Thymus (tissue), 11 donors: ENCODE measurements around the gene CCR5. TPM values are rescaled to one million over a fixed set of nuclear protein-coding genes. Genes with fewer than 3 reads are reported as not detected.

Experiments
- DNase-seq, 9 donors: peaks; one replicate each; pipeline ENCODE4 v3.0.0-alpha.2; 2013; ENCODE audit warnings: low spot score in 9 of 9, low read depth in 6 of 9, missing footprints in 1 of 9
- H3K27ac ChIP-seq, 2 donors: one replicate each; pipeline ENCODE4 v1.5.1; 2013; ENCODE audit warnings: control low read depth in 1 of 2, low read depth in 1 of 2, low read length in 1 of 2, mild to moderate bottlenecking in 1 of 2, moderate library complexity in 1 of 2
- H3K27me3 ChIP-seq, 2 donors: one replicate each; pipeline ENCODE4 v1.5.1; 2013; ENCODE audit warnings: low read length in 1 of 2; ENCODE audit not compliant: control insufficient read depth in 2 of 2, insufficient read depth in 1 of 2
- H3K36me3 ChIP-seq, 2 donors: one replicate each; pipeline ENCODE4 v1.5.1; 2013; ENCODE audit warnings: low read length in 1 of 2, mild to moderate bottlenecking in 1 of 2, moderate library complexity in 1 of 2; ENCODE audit not compliant: control insufficient read depth in 2 of 2, insufficient read depth in 2 of 2
- H3K4me1 ChIP-seq, 2 donors: one replicate each; pipeline ENCODE4 v1.5.1; 2013; ENCODE audit warnings: low read length in 2 of 2; ENCODE audit not compliant: control insufficient read depth in 2 of 2, insufficient read depth in 2 of 2
- H3K4me3 ChIP-seq, 2 donors: one replicate each; pipeline ENCODE4 v1.5.1; 2013; ENCODE audit warnings: low read length in 2 of 2, control low read depth in 1 of 2, mild to moderate bottlenecking in 1 of 2
- H3K9me3 ChIP-seq, 2 donors: one replicate each; pipeline ENCODE4 v1.5.1; 2013; ENCODE audit warnings: low read length in 1 of 2, mild to moderate bottlenecking in 1 of 2; ENCODE audit not compliant: control insufficient read depth in 2 of 2, insufficient read depth in 1 of 2
- WGBS: extraction: QIAGEN DNeasy Blood & Tissue Kit; methylation state at CpG from one replicate; pipeline ENCODE4 v1.1.7; 2013; 5-methylcytosine and 5-hydroxymethylcytosine counted together
- polyA plus RNA-seq: library from polyadenylated mRNA; stranded (reverse); fragments of 200-250 nt; gene quantifications from one replicate; pipeline ENCODE4 v1.2.3, GENCODE V29; 2013
- total RNA-seq: library from RNA; stranded (reverse); fragments of 120-200 nt; gene quantifications from one replicate; pipeline ENCODE4 v1.2.4, GENCODE V29; 2013
- donor health status: healthy.

The CCR5 gene
- total and polyA plus RNA-seq, 2 donors = 1.2 to 5.2 TPM

- no peak overlapping the region for H3K4me3 ChIP-seq
- H3K9me3 ChIP-seq = no peaks in the 10 kb centered on the region
- no peak overlapping the region for H3K27ac ChIP-seq
- WGBS = 96% methylated on average over 4 of the region's 4 CpGs
- H3K36me3 ChIP-seq = no peaks in the 10 kb centered on the region
- no peaks in the 10 kb centered on the region for H3K27me3 ChIP-seq
- H3K4me1 ChIP-seq = peaks cover 12 to 32% of the 10 kb centered on the region in 2 donors
- no peak for DNase-seq
Measured at GRCh38 chr3:46414739-46415138, 44.0 kb downstream of the CCR5 start.

DNA sequence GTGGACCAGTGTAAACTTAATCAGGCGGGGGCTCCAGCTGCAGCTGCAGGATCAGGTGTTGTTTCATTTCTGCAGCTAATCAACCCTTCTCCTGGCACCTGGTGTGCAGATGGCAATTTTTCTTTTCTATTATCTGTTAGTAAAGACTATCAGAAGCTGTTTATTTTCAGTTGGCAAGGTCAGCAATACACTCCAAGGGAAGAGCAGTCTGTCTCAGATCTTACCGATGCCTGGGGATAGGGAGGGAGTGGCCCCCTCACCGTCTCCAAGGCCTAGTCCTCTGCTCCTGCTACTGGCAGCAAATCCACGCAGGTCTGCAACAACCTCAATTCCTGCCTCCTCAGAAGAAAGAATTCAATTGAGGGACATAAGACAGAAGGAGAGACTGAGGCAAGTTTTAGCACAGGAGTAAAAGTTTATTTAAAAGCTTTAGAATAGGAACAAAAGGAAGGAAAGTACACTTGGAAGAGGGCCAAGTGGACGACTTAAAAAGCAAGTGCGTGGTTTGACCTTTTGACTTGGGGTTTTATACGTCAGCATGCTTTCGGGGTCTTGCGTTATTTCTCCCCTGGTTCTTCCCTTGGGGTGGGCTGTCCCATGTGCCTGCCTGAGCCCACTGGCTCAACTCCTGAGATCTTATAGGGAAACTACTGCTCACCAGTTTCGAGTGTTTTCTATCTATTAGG, 45.5 kb downstream of the CCR5 start:
- no peak overlapping the region for H3K27ac ChIP-seq
- H3K9me3 ChIP-seq = no peaks in the 10 kb centered on the region
- peak in 1 of 9 donors; percentile 48 for DNase-seq
- no peaks in the 10 kb centered on the region for H3K36me3 ChIP-seq
- WGBS = 61% methylated on average over 10 of the region's 10 CpGs
- H3K4me1 ChIP-seq = peaks cover 7 to 26% of the 10 kb centered on the region in 2 donors
- H3K27me3 ChIP-seq = no peaks in the 10 kb centered on the region
- no peak overlapping the region for H3K4me3 ChIP-seq

GRCh38 chr3:46416811-46417510, 46.2 kb downstream of the CCR5 start:
- DNase-seq = no peak
- Histone ChIP-seq H3K9me3 (no peaks in the 10 kb centered on the region), H3K4me3 (no peak overlapping the region), H3K27ac (no peak overlapping the region), H3K27me3 (no peaks in the 10 kb centered on the region), H3K36me3 (no peaks in the 10 kb centered on the region), H3K4me1 (peaks cover 7 to 26% of the 10 kb centered on the region in 2 donors)
- WGBS = 89% methylated on average over 7 of the region's 7 CpGs

GRCh38 chr3:46417841-46418611, 47.3 kb downstream of the CCR5 start:
- Histone ChIP-seq H3K36me3 (no peaks in the 10 kb centered on the region), H3K27ac (no peak overlapping the region), H3K9me3 (no peaks in the 10 kb centered on the region), H3K27me3 (no peaks in the 10 kb centered on the region), H3K4me3 (no peak overlapping the region), H3K4me1 (peaks cover 3 to 22% of the 10 kb centered on the region in 2 donors)
- 88% methylated on average over 9 of the region's 9 CpGs for WGBS
- no peak for DNase-seq

DNA sequence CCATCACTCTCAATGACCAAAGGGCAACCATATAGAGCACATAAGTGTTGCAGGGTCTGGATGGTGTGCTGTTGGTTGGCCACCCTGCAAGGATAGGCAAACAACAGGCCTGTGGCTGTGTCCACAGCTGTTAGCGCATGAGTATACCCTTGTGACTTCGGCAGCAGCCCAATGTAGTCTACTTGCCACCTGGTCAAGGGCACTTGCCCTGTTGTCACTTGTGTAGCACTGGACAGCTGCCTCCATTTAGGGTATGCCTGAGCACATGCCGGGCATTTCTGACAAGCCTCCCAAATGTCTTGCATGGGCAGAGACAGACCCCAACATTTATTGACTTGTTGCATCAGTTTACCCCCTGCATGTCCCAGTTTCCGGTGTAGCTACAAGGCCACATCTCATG, 49.1 kb downstream of the CCR5 start:
- Histone ChIP-seq H3K9me3 (no peaks in the 10 kb centered on the region), H3K27ac (no peak overlapping the region), H3K36me3 (no peaks in the 10 kb centered on the region), H3K4me3 (no peak overlapping the region), H3K4me1 (peaks cover 3 to 13% of the 10 kb centered on the region in 2 donors), H3K27me3 (no peaks in the 10 kb centered on the region)
- WGBS = over 99% methylated on average over 4 of the region's 4 CpGs
- DNase-seq = no peak

- DNase-seq = no peak
- Histone ChIP-seq H3K9me3 (no peaks in the 10 kb centered on the region), H3K36me3 (no peaks in the 10 kb centered on the region), H3K27ac (no peak overlapping the region), H3K4me1 (peaks cover 3 to 10% of the 10 kb centered on the region in 2 donors), H3K4me3 (no peak overlapping the region), H3K27me3 (no peaks in the 10 kb centered on the region)
- 97% methylated on average over 2 of the region's 2 CpGs for WGBS
Measured at GRCh38 chr3:46420931-46421330, 50.2 kb downstream of the CCR5 start.

DNA sequence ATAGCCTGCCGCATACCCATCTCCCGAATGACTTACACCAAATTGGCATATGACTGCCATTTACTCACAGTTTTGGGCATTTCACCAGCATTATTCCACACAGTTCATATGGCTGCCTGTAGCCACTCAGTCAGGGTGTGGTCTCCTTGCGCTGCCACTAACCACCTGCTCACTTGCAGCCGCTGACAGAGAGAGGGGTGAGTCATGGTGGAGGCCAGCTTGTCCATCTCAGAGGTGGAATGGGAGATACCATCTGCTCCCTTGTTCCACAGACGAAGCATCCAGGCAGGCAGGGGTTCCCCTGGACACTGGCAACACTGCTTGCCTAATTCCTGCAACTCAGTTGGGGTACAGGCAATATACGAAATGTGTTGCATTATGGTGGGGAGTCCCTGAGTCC, 51.9 kb downstream of the CCR5 start:
- Histone ChIP-seq H3K4me3 (no peak overlapping the region), H3K27ac (no peak overlapping the region), H3K9me3 (no peaks in the 10 kb centered on the region), H3K27me3 (no peaks in the 10 kb centered on the region), H3K36me3 (no peaks in the 10 kb centered on the region), H3K4me1 (peaks cover 0 to 7% of the 10 kb centered on the region in 2 donors)
- no peak for DNase-seq
- 97% methylated on average over 6 of the region's 6 CpGs for WGBS

DNA sequence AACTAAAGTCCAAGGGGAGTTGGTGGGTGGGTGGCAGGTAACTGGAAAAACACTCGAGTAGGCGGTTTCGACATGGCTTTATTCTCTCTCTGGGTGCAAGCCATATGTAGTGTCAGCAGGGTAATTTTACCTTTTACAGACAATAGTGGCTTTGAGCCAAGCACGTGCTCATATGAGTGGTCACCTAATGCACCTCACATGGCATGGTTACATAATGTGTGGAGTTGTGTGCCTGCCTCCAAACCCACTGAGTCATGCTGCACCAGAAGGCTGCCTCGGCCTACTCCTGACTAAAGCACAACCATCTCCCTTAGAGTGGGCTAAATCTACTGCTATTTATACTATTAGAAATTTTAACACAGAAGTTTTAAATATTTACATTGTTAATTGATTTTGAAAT, 52.8 kb downstream of the CCR5 start:
- 89% methylated on average over 5 of the region's 5 CpGs for WGBS

More for the DNA sequence above, 52.8 kb downstream of the CCR5 start:
- H3K36me3 ChIP-seq = no peaks in the 10 kb centered on the region
- H3K4me1 ChIP-seq = peaks cover 0 to 7% of the 10 kb centered on the region in 2 donors
- H3K27ac ChIP-seq = no peak overlapping the region
- no peak for DNase-seq
- H3K9me3 ChIP-seq = no peaks in the 10 kb centered on the region
- no peak overlapping the region for H3K4me3 ChIP-seq
- no peaks in the 10 kb centered on the region for H3K27me3 ChIP-seq
